Cardiac septum (tissue), 1 donor: ENCODE measurements around the gene FCHSD2. TPM values are rescaled to one million over a fixed set of nuclear protein-coding genes. Genes with fewer than 3 reads are reported as not detected.
"Not testable (repeated sequence)": the region's sequence is repeated elsewhere in the genome, so short reads cannot be mapped to it uniquely, and the experiment has no call there.

Experiments used
- DNase-seq: peaks from one replicate; pipeline ENCODE4 v3.0.0-alpha.2; 2020; ENCODE audit warnings: low spot score
- intact Hi-C: fragments of 100-400 bp; cut with DNase I; formaldehyde crosslinking; loops from one replicate; pipeline ENCODE4 v1.14.0; 2022
- total RNA-seq: library from RNA; stranded (reverse); fragmentation: NEBNext Ultra II Directional; extraction: Animal tissue kit (Norgen Biotek cat#: 25700); gene quantifications from one replicate; pipeline ENCODE4 v1.2.1, GENCODE V29; 2021
- donor health status: DM: no; HTN: no; CAD: no.

FCHSD2 gene
- total RNA-seq, 1 donor from 2014 or later = 56.6 TPM

DNA sequence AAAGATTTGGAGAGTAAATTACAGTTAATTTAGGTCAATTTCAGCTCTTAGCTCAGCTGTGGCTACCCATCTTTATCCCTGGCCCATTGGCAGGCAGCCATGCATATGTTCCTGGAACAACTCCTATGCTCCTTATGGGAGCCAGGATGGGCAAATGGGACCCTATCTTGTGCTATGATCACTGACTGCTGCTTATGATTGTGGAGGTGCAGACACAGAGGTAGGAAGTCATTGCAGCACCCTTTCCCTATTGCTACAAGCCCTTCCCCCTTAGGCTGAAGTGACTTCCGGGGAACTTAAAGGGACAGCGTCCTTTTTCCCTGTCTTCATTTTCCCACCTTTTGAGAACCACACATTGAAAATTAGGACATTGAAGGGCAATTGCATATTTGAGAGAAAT lies 112.7 kb downstream of the FCHSD2 start:
- intact Hi-C loops = no loop called here
- no peak for DNase-seq

DNA sequence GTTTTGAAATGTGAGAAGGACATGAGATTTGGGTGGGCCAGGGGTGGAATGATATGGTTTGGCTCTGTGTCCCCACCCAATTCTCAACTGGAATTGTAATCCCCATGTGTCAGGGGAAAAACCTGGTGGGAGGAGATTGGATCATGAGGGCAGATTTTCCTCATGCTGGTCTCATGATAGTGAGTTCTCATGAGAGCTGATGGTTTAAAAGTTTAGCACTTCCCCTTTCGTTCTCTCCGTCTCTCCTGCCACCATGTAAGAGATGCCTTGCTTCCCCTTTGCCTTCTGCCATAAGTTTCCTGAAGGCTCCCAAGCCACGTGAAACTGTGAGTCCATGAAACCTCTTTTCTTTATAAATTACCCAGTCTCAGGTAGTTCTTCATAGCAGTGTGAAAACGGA lies 113.5 kb downstream of the FCHSD2 start:
- intact Hi-C loops = no loop called here
- no peak for DNase-seq

DNA sequence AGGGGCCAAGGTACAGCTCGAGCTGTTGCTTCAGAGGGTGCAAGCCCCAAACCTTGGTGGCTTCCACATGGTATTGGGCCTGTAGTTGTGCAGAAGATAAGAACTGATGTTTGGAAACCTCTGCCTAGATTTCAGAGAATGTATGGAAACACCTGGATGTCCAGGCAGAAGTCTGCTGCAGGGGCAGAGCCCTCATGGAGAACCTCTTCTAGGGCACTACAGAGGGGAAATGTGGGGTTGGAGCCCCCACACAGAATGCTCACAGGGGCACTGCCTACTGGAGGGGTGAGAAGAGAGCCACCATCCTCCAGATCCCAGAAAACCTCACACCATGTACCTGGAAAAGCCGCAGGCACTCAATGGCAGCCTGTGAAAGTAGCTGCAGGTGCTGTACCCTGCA lies 114.3 kb downstream of the FCHSD2 start:
- DNase-seq, intact Hi-C loops: not testable (repeated sequence)

DNA sequence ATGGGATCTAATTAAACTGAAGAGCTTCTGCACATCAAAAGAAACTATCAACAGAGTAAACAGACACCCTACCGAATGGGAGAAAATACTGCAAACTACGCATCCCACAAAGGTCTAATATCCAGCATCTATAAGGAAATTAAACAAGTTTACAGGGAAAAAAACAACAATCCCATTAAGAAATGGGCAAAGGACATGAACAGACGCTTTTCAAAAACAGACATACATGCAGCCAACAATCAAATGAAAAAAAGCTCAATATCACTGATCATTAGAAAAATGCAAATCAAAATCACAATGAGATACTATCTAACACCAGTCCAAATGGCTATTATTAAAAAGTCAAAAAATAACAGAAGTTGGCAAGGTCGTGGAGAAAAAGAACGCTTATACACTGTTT lies 117.5 kb downstream of the FCHSD2 start:
- intact Hi-C loops = no loop called here
- DNase-seq = no peak

DNA sequence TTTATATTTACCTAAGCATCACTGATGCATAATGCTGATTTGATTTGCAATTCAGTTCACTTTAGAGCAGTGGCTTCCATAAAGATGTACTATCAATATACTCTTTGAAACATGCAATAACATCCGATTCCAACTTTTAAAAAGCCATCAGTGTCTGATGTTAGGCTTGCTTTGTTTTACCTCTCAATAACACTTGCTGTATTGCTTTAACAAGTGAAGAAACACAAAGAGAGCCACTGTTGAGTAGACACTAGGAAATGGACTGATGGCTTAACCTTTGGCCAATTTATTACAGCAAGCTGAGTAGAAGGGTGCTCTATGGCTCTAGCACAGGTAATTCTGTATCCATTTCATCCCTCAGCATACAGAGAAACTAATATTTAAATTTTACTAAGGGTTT lies 122.1 kb downstream of the FCHSD2 start:
- intact Hi-C loops = no loop called here
- no peak for DNase-seq

DNA sequence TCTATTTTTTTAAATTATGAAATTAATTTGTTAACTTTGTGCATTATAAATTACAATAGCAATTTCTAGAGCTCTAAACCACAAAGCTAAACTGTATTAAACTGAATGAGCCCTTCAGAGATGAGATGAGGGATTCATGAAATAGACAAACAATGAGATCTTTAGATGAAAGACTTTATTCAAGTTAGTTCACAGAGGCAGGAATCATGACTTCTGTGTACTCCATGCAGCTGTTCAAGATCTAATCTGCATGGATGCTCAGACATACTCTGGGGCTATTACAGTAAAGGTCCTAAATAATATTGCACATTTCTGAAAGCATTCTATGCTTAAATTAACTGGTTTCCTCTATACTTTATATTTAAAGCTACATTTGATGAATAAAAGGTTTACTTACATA lies 122.7 kb downstream of the FCHSD2 start:
- intact Hi-C loops = no loop called here

DNA sequence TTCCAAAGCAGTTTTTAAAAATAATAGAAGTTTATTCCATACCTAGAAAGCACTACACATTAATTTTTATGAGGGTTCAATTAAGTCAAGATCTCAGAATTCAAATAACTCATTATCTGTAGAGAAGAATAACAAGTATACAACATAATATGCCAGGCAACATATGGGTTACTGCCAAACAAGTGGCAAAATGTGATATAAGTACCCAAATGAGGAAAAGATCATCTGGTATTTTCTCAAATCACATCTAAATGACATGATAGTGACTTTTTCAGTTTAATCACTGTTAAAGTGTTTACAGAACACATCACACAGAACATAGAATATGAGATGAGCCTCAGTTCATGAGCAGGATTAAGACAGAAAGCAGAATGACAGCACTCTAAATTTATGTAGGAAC lies 123.3 kb downstream of the FCHSD2 start:
- DNase-seq = no peak
- intact Hi-C loops = no loop called here

More for the DNA sequence above, 122.7 kb downstream of the FCHSD2 start:
- DNase-seq = no peak

DNA sequence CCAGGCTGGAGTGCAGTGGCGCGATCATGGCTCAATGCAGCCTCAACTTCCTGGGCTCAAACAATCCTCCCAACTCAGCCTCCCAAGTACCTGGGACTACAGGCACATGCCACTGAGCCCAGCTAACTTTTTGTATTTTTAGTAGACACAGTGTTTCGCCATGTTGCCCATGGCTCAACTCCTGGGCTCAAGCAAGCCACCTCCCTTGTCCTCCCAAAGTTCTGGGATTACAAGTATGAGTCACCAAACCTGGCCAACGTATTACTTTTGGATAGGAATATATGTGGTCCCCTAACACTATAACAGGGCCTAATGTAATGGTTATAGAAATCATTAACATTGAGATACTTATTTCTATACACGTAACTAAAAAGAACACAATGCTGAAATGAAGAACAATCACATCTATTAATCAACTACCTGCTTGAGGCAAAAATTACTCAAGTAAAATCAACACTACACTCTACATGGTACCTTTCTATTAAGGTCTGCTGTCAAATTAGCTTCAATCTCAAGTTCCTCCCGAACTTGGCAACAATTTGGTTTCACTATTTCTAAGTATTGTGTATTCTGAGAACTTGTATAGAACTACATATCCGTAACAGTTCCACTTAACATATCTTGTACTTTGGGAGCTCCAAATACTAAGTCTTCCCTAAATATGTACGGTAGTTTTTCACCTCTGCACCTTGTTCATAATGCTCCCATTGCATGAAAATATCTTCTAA lies 124.9 kb downstream of the FCHSD2 start:
- intact Hi-C loops = no loop called here
- DNase-seq = no peak

DNA sequence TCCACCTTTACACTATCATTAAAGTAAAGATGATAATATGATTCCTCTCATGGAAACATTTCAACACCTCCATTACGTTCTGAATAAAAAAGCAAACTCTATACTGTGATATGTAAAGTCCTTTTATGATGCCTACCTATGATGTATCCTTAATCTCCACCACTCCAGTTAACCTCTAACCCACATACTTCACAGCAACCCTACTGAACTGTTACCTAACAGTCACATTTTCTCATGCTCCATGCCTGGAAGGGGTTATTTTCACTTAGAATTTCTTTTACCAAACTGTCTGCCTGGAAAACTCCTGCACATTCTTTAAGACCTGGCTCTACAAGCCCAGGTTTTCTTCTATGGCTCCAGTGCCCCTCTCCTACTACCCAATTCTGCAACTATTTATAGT lies 129.1 kb downstream of the FCHSD2 start:
- intact Hi-C loops = no loop called here
- DNase-seq = no peak

DNA sequence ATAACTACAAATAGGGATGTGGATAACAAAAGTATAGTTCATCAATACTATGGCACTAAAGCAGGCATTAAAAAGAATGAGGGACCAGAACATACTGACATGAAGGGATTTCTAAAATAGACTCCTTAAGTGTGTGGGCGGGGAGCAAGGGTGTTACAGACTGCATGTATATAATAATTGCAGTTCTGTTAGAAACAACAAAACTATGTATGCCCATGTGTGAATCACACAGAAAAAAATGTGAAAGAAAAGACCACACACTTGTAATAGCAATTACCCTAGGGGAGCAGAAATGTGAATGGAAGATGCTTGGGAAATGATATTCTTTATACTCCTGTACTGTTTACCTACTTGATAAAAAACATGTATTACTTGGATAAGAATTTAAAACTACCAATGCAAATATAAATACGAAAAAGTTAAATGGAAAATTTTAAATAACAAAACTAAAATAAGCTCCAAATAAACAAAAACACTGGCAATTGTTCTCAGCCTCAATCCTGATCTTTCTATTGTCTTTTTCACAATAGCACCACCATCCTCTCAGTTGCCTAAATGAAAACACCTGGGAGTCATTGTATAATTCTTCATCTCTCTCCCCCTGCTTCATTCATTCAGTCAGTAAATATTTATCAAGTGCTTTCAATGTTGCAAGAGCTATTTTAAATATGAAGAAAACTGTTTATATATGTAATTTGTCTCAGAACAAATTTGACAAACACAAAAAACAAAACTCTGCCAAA lies 129.8 kb downstream of the FCHSD2 start:
- no peak for DNase-seq
- intact Hi-C loops = no loop called here

DNA sequence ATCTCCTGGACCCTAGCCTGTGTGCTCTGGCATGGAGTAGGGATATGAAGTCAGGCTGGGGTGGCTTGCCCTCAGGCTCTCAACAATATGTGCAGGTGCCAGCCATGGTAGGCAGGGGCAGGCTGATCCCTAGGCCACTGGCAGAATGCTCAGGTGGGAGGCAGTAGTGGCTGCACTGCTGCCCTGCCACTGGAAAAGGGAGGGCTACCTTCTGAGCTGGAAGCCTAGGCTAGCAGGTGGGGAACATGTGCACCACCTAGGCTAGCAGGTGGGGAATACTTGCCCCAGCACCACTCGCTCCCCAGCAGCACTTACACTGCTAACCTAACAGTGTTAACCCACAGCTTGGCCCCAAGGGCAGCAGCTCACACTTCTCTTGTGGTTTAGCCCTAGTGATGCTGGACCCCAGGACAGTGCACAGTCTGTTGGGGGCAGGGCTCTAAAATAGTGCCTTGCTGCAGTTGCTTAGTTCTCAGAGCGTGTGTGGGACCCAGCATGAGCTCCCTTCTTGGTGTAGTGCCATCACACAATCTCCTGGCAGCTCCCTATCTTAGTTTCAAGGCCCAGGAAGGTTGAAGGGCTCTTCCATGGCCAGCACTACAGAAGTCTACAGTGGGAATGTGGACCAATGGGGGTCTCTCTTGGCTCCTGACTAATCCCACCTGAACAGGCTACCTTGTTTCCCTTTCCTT lies 130.8 kb downstream of the FCHSD2 start:
- intact Hi-C loops = no loop called here
- no peak for DNase-seq

DNA sequence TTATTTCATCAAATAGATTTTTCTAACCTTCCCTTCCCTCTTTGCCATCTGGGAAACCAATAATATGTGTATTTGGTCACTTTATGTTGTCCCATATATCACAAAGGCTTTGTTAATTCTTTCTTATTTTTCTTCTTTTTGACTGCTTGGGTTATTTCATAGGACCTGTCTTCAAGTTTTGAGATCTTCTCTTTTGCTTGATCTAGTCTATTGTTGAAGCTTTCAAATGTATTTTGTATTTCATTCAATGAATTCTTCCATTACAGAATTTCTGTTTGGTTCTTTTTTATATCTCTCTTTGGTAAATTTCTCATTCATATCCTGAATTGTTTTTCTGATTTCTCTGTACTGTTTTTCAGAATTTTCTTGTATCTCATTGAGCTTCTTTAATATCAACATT lies 132.1 kb downstream of the FCHSD2 start:
- intact Hi-C loops = no loop called here

DNA sequence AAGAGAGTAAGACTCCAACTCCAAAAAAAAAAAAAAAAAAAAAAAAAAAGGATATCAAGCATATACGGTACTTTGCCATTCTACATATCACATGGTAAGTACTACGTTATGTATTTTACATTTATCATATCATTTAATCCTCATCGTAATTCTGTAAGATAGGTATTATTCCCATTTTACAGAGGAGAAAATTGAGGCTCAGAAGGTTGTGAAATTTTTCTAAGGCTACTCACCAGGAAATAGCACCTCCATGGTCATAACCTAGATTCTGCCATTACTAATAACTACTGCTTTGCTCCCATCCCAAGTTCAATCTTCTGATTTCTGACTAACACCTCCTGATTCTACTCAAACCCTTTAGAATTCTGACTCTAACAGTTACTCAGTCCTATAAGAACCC lies 138.0 kb downstream of the FCHSD2 start:
- no peak for DNase-seq
- intact Hi-C loops = no loop called here

More for the DNA sequence above, 132.1 kb downstream of the FCHSD2 start:
- no peak for DNase-seq

DNA sequence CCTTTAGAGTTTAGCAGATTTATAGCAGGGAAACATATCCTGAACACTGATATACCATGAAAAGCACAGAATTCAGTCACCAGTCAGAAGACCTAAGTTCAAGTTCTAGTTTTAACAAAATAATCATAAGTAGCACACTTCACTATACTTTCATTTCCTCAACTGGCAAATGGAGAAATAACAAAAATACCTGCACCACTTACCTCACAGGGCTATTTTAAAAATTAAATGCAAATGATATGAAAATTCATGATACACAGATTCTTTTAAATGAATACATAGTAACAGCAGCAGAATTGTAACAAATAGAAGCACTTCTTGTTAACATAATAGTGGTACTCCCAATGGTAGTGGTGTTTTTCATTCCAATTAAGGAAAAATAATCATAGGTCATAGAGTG lies 139.0 kb downstream of the FCHSD2 start:
- intact Hi-C loops = no loop called here
- no peak for DNase-seq

DNA sequence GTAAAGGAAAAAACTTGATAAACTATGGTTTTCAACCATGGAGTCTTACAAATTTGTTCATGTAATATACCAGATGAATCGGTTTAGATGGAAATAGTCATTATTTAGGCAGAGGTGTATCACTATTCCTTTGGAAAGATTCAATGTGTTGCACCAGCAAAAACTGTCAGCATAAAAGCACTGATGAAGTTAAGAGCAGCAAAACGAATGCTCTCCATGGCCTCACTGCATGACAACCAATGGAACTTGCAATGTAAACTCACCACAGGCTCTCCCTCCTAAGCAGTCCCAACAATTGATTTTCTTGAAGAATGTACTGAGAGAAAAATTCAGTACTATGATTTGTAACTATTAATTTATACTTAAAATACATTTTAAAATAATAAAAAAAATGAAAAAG lies 139.9 kb downstream of the FCHSD2 start:
- intact Hi-C loops = no loop called here
- no peak for DNase-seq

DNA sequence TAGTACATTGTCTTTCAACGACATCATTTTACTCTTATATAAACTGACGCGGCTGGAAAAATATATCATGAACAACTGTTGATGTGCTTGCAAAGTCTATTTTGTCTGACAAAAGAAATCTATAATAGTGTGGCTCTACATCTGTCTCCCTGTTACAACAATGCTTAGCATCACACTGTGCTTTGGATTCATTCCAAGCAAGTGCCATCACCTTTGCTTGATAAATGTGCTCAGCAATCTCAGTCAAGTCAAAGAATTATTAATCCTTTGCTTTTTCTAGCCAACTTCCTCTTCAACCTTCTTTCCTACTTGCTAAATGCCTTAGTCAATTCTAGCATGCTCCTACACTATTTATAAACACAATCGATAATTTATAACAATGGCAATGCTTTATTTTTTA lies 140.5 kb downstream of the FCHSD2 start:
- intact Hi-C loops = no loop called here
- DNase-seq = no peak

DNA sequence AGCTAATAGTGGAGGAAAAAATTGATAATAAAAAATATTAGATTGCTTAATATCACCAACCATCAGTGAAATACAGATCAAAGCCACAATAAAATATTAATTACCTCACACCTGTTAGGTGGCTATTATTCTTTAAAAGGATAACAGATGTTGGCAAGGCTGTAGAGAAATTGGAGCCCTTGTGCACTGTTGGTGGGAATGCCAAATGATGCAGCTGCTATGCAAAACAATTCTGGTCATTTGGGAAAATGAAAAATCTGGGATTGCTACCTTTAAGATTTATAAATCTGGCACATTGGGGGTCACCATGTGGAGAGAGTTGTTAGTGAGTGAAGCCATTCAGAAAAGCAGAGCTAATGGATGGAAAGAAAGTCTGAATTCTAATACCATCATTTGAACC lies 143.4 kb downstream of the FCHSD2 start:
- DNase-seq = no peak
- intact Hi-C loops = no loop called here

DNA sequence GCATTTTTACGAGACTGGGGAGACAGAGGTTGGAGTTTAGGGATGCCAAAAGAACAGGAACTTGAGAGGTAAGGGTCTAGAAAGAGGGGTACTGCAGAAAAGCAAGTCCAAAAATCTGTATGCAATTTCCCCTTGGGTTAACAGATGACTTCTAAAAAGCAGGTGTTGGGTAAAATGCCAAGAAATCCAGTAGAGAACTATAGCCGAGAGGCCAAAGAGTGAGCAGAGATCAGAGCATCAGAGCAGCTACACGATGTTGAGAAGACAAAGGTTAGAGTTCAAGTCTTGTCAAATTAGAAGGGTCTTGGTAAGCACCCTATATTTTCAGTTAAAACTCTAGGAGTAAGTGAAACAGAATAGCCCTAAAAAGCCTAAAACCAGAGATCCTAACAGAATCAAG lies 145.2 kb downstream of the FCHSD2 start:
- intact Hi-C loops = no loop called here
- DNase-seq = no peak

DNA sequence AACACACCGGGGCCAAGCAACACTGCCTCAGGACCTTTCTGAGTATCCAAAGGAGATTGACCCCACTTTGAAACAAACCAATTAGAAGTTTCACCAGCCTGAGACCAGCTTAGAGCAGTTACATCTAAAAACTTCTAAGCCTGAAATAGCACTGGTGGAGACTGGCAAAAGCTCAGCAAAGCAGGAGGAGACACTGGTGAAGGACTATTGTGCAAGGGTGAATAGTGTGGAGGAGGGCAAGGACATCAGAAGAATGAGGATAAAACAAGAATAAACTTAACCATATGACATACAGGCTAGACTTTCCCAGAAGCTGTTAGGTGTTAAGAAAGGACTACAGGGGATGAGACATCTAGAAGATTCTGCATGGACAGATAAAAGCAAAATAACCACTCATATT lies 152.4 kb downstream of the FCHSD2 start:
- DNase-seq = no peak

DNA sequence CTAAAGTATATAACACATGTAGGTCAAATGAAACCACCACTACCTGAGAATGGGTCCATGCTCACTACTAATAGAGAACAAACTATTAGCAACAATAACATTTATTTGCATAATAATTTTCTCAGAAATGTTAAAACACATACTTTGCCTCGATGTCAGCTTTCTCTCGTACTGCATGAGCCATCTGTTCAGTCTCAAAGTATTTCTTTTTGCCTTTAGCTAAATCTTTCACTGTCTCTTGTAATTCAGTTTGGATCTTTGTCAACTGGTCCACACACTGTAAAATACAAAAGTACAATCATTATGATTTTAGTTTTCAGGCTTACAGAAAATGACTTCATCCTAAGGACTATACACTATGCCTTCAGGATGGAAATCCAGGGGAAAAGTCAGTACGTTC lies 153.3 kb downstream of the FCHSD2 start:
- intact Hi-C loops = no loop called here
- no peak for DNase-seq

More for the DNA sequence above, 152.4 kb downstream of the FCHSD2 start:
- intact Hi-C loops = no loop called here

DNA sequence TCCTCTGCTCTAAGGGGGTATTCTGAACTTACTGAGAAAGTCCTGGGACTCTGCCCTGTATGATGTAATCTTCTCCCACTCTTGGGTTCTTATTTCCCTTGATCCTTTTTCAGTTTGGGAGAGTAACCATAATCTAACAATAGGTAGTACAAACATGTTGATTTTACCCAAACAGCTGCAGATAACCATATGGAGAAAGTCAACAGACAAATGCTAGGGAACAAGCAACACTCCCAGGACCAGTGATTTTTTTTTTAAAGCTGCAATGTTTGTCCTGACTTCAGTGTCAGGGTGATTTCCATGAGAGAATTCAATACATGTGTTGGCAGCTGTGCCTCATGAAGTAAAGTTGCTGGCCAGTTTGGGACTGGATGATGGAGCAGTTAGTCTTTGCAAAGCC lies 156.5 kb downstream of the FCHSD2 start:
- intact Hi-C loops = no loop called here
- no peak for DNase-seq
